HUES48 (cell line): ENCODE data around the gene COL27A1.

Experiments
- H3K27ac ChIP-seq: one replicate; pipeline ENCODE4 v1.7.0; 2013; ENCODE audit warnings: low read depth, low read length, inconsistent platforms
- H3K27me3 ChIP-seq: 2 replicates; pipeline ENCODE4 v1.6.1; 2013; ENCODE audit warnings: mild to moderate bottlenecking, low read length; ENCODE audit not compliant: control insufficient read depth, insufficient read depth
- H3K36me3 ChIP-seq: 2 replicates; pipeline ENCODE4 v1.6.1; 2013; ENCODE audit warnings: low read length; ENCODE audit not compliant: control insufficient read depth, insufficient read depth
- H3K4me1 ChIP-seq: 2 replicates; pipeline ENCODE4 v1.6.1; 2013; ENCODE audit warnings: mild to moderate bottlenecking, low read length; ENCODE audit not compliant: control insufficient read depth, insufficient read depth
- H3K4me3 ChIP-seq: 2 replicates; pipeline ENCODE4 v1.5.1; 2013; ENCODE audit warnings: mild to moderate bottlenecking, low read depth, low read length
- H3K9ac ChIP-seq: 2 replicates; pipeline ENCODE4 v1.6.1; 2013; ENCODE audit warnings: mild to moderate bottlenecking, low read depth, low read length, moderate library complexity
- H3K9me3 ChIP-seq: 2 replicates; pipeline ENCODE4 v1.6.1; 2013; ENCODE audit warnings: low read length; ENCODE audit not compliant: control insufficient read depth, insufficient read depth

COL27A1 gene

DNA sequence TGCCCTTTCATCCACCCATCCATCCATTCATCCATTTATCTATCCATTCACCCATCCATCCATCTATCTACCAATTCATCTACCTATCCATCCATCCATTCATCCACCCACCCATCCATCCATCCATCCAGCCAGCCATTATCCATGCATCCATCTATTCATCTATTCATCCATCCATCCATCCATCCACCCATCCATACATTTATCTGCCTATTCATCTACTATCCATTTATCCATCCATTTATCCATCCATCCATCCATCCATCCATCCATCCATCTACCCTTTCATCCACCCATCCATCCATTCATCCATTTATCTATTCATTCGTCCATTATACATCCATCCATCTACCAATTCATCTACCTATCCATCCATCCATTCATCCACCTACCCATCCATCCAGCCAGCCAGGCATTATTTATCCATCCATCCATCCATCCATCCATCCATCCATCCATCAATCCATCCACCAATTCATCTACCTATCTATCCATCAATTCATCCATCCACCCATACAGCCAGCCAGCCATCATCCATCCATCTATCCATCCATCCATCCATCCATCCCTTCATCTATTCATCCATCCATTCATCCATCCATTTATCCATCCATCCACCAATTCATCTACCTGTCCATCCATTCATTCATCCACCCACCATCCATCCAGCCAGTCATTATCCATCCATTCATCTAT lies 10.2 kb downstream of the COL27A1 start:
- peaks cover 9% of the 10 kb centered on the region for H3K4me1 ChIP-seq
- no peaks in the 10 kb centered on the region for H3K27me3 ChIP-seq
- no peak overlapping the region for H3K4me3 ChIP-seq
- no peaks in the 10 kb centered on the region for H3K9me3 ChIP-seq
- peaks cover 14% of the 10 kb centered on the region; the same call in 1 of the 2 replicates for H3K36me3 ChIP-seq
- no peak overlapping the region for H3K27ac ChIP-seq
- H3K9ac ChIP-seq = no peak overlapping the region

- peaks cover 14% of the 10 kb centered on the region; the same call in 1 of the 2 replicates for H3K36me3 ChIP-seq
- peaks cover 9% of the 10 kb centered on the region for H3K4me1 ChIP-seq
- H3K4me3 ChIP-seq = no peak overlapping the region
- no peaks in the 10 kb centered on the region for H3K9me3 ChIP-seq
- no peaks in the 10 kb centered on the region for H3K27me3 ChIP-seq
- H3K9ac ChIP-seq = no peak overlapping the region
- no peak overlapping the region for H3K27ac ChIP-seq
Observed at GRCh38 chr9:114166103-114166470, 10.8 kb downstream of the COL27A1 start.

- Histone ChIP-seq H3K9ac (no peak overlapping the region), H3K4me3 (no peak overlapping the region), H3K4me1 (peaks cover 9% of the 10 kb centered on the region), H3K27ac (no peak overlapping the region), H3K36me3 (peaks cover 14% of the 10 kb centered on the region; the same call in 1 of the 2 replicates), H3K9me3 (no peaks in the 10 kb centered on the region), H3K27me3 (no peaks in the 10 kb centered on the region)
Observed at GRCh38 chr9:114166614-114167572, 11.6 kb downstream of the COL27A1 start.

GRCh38 chr9:114167591-114168091 lies 12.3 kb downstream of the COL27A1 start:
- Histone ChIP-seq H3K27me3 (no peaks in the 10 kb centered on the region), H3K9ac (no peak overlapping the region), H3K36me3 (peaks cover 14% of the 10 kb centered on the region; the same call in 1 of the 2 replicates), H3K9me3 (no peaks in the 10 kb centered on the region), H3K27ac (no peak overlapping the region), H3K4me3 (no peak overlapping the region), H3K4me1 (peaks cover 9% of the 10 kb centered on the region)

DNA sequence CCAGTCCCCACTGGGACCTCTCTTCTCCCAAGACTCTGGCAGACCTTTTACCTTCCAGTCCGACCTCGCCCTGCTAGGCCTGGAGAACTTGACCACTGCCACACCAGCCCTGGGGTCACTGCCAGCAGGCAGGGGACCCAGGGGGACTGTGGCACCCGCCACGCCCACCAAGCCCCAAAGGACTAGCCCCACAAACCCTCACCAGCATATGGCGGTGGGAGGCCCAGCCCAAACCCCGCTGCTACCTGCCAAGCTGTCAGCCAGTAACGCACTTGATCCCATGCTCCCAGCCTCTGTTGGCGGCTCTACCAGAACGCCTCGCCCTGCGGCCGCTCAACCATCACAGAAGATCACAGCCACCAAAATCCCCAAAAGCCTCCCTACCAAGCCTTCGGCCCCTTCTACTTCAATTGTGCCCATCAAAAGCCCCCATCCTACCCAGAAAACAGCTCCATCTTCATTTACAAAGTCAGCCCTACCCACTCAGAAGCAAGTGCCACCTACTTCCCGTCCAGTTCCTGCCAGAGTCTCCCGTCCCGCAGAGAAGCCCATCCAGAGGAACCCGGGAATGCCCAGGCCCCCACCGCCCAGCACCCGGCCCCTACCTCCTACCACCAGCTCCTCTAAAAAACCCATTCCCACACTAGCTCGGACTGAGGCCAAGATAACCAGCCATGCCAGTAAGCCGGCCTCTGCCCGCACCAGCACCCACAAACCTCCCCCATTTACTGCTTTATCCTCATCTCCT lies 13.1 kb downstream of the COL27A1 start:
- Histone ChIP-seq H3K36me3 (peaks cover 14% of the 10 kb centered on the region; the same call in 1 of the 2 replicates), H3K27ac (no peak overlapping the region), H3K4me1 (peaks cover 8% of the 10 kb centered on the region), H3K27me3 (no peaks in the 10 kb centered on the region), H3K4me3 (no peak overlapping the region), H3K9ac (no peak overlapping the region), H3K9me3 (no peaks in the 10 kb centered on the region)

DNA sequence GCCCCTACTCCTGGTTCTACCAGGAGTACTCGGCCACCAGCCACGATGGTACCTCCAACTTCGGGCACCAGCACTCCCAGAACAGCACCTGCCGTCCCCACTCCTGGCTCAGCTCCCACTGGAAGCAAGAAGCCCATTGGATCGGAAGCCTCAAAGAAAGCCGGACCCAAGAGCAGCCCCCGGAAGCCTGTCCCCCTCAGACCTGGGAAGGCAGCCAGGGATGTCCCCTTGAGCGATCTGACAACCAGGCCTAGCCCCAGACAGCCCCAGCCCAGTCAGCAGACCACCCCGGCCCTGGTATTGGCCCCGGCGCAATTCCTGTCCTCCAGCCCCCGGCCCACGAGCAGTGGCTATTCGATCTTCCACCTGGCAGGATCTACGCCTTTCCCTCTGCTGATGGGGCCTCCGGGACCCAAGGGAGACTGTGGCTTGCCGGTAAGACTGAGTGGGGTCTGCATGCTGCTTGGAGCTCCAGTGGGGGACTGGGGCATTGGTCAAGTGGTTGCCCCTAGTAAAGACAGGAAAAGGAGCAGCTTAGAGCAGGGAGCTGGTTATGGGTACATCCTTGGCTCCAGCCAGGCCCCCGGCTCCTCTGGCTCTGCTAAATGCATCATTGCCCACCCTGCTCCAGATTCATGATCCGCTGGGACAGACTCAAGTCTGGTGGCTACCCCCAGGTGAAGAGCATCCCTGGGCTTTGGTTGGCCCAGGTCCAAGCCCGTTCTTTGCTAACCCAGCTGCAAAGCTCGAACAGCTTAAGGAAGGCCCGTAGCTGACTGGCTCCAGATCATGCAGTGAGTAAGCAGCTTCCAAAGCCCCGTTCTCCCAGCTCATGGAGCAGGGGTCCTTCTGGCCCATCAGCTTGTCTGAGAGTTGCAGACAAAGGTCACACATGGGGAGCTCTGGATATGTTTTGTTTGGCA lies 14.0 kb downstream of the COL27A1 start:
- peaks cover 4% of the 10 kb centered on the region; the same call in 1 of the 2 replicates for H3K4me1 ChIP-seq
- H3K9ac ChIP-seq = no peak overlapping the region
- H3K27me3 ChIP-seq = no peaks in the 10 kb centered on the region
- peaks cover 14% of the 10 kb centered on the region; the same call in 1 of the 2 replicates for H3K36me3 ChIP-seq
- no peak overlapping the region for H3K27ac ChIP-seq
- H3K9me3 ChIP-seq = no peaks in the 10 kb centered on the region
- no peak overlapping the region for H3K4me3 ChIP-seq

DNA sequence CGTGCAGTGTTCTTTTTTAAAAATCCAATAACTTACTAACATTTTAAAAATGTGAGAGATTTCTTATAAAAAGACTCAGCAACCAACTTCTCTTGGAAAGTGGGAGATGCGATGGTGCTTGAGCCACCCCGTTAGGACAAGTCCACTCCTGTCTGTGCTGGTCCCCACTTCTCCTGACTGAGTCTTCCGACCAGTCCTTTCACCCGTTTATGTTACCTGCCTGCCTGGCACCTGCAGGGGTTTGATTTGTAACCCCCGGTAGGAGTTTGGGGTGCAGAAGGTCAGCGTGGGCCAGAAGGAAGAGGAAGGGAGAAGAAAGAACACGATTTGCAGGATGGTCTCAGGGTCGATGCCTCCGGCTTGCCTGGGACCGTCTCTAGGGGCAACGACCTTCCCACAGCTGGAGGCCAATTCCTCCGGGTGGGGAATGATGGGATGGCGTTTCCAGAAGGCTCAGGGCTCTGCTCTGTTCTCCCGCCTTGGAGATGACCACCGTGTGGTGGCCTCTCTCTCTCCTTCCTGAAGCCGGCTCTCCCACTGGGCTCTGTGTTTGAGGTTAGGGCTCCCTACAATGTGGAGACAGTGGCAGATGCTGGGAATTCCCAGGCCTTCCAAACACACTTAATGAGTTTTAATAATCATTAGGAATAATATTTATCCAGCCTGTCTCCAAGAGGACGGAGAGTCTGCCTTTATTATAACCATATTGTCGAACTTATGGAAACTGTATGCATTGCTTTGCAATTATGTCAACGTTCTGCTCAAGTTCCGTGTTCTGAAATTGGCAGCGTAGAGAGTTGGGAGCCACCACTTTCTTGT lies 14.8 kb downstream of the COL27A1 start:
- Histone ChIP-seq H3K4me3 (no peak overlapping the region), H3K27ac (no peak overlapping the region), H3K36me3 (peaks cover 14% of the 10 kb centered on the region; the same call in 1 of the 2 replicates), H3K27me3 (no peaks in the 10 kb centered on the region), H3K9ac (no peak overlapping the region), H3K9me3 (no peaks in the 10 kb centered on the region), H3K4me1 (peaks cover 4% of the 10 kb centered on the region; the same call in 1 of the 2 replicates)

GRCh38 chr9:114170771-114171461 lies 15.6 kb downstream of the COL27A1 start:
- Histone ChIP-seq H3K27ac (no peak overlapping the region), H3K4me1 (peaks cover 4% of the 10 kb centered on the region; the same call in 1 of the 2 replicates), H3K27me3 (no peaks in the 10 kb centered on the region), H3K4me3 (no peak overlapping the region), H3K9ac (no peak overlapping the region), H3K9me3 (no peaks in the 10 kb centered on the region), H3K36me3 (peaks cover 14% of the 10 kb centered on the region; the same call in 1 of the 2 replicates)

GRCh38 chr9:114171500-114171899 lies 16.2 kb downstream of the COL27A1 start:
- H3K9ac ChIP-seq = no peak overlapping the region
- H3K27me3 ChIP-seq = no peaks in the 10 kb centered on the region

More at GRCh38 chr9:114171500-114171899, 16.2 kb downstream of the COL27A1 start:
- no peak overlapping the region for H3K4me3 ChIP-seq
- H3K27ac ChIP-seq = no peak overlapping the region
- peaks cover 4% of the 10 kb centered on the region; the same call in 1 of the 2 replicates for H3K4me1 ChIP-seq
- H3K36me3 ChIP-seq = peaks cover 14% of the 10 kb centered on the region; the same call in 1 of the 2 replicates
- H3K9me3 ChIP-seq = no peaks in the 10 kb centered on the region
